Fibroblast of the aortic adventitia (primary cell): Measurements from ENCODE around the gene DNASE1L2. TPM values are rescaled to one million over a fixed set of nuclear protein-coding genes. Genes with fewer than 3 reads are reported as not detected.

ENCODE experiments used
- DNase-seq: peaks from one replicate; pipeline ENCODE4 v3.0.0-alpha.2; 2010; ENCODE audit warnings: low read depth
- H3K4me3 ChIP-seq: 2 replicates; pipeline ENCODE4 v1.5.1; 2011; ENCODE audit warnings: low read depth, mild to moderate bottlenecking, control low read depth, low read length, moderate library complexity
- CTCF ChIP-seq: IDR thresholded peaks from 2 replicates; pipeline ENCODE4 v1.5.1; 2011; ENCODE audit warnings: mild to moderate bottlenecking, low read length, control low read depth, inconsistent platforms; ENCODE audit not compliant: insufficient read depth
- total RNA-seq: library from RNA; depleted of rRNA; stranded (reverse); fragments of >200 nt; gene quantifications from 2 replicates; pipeline ENCODE4 v1.2.3, GENCODE V29; 2012; ENCODE audit warnings: low replicate concordance

DNASE1L2 gene
- total RNA-seq, 1 donor = 0.63 TPM

DNA sequence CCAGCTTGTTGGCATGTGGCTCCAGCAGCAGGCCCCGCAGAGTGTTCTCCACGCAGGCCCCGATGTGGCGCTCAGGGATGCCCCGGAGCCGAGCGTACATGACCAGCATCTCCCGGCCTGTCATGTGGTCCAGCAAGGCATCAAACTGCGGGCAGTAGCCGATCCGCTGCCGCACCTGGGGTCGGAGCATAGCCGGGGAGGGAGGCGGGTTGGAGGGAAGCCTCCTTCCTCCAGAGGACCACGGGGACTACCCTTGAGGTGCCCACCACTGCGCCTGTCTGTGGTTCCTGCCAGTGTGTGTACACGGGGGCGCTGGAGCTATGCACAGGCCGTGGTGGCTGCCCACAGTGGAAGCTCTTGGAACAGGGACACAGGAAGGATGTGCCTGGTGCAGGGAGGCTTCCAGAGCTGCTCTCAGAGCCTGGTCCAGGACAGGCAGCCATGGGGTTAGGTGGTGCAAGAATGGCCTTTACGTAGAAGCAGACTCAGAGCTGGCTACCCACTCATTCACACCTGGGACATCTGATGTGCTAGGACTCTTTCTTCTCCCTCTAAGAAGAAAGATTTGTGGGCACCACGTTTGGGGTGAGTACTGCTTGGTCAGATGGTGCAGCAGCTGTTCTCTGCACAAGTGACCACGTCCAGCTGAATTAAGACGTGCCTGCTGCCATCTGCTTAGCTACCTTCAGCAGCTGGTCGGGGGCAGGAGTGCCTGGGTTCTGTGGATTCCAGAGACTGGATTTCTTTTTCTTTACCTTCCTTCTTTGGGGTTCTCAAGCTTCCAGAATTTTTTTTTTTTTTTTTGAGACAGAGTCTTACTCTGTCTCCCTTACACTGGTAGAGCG, 42.9 kb downstream of the DNASE1L2 start:
- no peak for DNase-seq
- TF ChIP-seq CTCF = no peak
- no peak overlapping the region for H3K4me3 ChIP-seq

GRCh38 chr16:2280461-2280860, 44.2 kb downstream of the DNASE1L2 start:
- no peak for DNase-seq
- TF ChIP-seq CTCF = no peak
- H3K4me3 ChIP-seq = no peak overlapping the region

DNA sequence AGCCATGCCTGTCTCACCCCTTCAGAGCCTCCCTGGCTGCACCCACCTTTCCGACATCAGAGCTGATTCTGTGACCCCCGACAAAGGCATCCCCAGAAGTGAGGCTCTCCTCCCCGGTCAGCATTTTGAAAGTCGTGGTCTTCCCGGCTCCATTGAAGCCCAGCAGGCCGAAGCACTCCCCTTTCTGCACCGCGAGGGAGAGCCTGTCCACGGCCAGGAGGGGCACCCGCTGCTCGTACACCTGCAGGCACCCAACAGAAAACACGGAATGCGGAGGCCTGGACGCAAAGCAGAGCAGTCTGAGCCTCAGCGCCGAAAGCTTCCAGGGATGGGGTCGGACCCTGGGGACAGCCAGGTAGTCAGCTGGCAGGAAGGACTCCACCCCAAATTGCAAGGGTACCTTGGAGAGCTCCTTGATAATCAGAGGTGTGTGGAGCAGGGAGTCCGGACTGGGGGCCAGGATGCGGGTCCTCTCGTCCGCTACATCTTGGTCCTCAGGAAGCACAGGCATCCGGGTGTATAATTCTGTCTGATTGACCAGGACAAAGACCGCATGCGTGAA, 44.8 kb downstream of the DNASE1L2 start:
- no peak overlapping the region for H3K4me3 ChIP-seq
- no peak for TF ChIP-seq CTCF
- no peak for DNase-seq

DNA sequence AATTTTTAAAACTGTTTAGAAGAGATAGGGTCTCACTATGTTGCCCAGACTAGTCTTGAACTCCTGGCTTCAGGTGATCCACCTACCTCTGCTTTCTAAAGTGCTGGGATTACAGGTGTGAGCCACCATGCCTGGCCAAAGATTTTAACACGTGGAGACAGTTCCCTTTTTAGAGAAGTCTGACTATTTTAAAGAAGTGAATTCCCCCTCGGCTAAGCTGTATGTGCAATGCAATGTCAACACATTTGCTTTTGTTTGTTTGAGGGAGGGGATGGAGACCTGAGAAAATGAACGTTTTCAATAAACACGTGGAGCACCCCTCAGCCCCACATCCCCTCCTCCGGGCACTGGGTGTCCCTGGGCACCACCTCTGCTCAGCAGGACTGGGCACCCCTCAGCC, 46.0 kb downstream of the DNASE1L2 start:
- no peak for TF ChIP-seq CTCF
- DNase-seq = no peak
- no peak overlapping the region for H3K4me3 ChIP-seq

DNA sequence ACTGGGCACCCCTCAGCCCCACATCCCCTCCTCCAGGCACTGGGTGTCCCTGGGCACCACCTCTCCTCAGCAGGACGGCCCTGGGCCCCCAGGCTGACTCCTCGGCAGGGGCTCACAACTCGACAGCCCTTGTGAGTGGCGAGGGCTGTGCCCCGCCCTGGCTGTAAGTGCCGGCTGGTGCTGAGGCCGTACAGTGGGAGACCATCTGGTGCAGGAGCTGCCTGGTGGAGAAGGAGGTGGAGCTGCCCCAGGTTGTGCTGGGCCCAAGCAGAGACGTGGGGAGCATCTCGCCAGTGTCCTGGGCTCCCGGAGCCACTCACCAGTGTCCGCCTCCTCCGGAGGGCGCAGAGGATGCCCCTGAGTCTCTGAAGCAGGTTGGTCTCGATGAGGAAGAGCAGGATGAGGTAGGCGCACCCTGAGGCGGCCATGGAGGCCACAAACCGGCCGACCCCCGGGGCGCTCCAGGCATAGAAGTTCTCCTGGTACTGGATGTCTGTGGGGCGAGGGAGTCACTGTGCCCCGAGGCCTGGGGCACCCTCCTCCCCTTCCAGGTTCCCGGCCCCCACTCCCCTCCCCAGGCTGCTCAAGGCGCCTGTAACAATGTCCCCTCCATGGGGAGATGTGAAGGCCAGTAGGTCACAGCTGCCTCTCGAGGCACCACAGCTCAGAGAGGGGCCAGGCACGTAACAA, 46.8 kb downstream of the DNASE1L2 start:
- DNase-seq = no peak
- no peak overlapping the region for H3K4me3 ChIP-seq
- TF ChIP-seq CTCF = no peak

DNA sequence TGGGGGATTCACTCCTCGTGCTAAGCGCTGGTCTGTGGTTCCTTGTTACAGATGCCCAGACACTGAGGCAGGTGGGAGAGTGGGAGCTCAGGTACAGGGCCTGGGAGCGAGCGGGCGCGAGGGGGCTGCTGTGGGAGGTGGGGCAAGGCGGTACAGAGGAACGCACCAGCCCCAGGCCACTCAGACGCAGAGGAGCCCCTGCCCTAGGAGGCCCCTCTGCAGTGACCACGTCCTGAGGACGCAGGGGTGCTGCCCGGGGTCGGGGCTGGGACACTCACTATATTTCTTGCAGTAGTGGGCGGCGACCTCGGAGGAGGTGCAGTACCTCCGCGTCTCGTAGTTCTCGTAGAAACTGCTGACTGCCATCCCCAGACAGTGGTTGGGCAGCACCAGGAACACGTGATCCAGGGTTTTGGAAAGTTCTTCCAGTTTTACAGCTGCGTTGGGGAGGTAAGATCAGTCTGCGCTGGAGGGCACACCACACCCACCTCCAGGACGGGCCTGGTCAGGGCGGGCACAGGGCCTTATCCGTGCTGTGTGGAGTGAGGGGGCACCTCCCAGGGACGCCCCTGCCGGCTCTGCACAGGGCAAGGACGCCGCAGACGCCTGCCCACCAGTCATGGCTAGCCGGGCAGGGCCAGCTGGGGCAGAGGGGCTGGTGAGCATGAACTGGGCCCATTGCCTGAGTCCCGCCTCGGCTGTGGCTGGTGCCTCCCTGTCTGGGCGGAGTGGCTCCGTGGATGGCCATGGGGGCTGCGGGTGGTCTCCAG, 47.9 kb downstream of the DNASE1L2 start:
- no peak for DNase-seq
- no peak overlapping the region for H3K4me3 ChIP-seq
- no peak for TF ChIP-seq CTCF
